CD4-positive, alpha-beta T cell treated with Interleukin-4 for 1 hour (primary cell): Measurements from ENCODE around the gene ZNF282.
A peak's percentile ranks its signal among the peaks of the same experiment; 100 is the strongest.

Experiments used
- DNase-seq, 2 donors: peaks; one replicate each; pipeline ENCODE4 v3.0.0-alpha.2; 2020 to 2022

The ZNF282 gene

DNA sequence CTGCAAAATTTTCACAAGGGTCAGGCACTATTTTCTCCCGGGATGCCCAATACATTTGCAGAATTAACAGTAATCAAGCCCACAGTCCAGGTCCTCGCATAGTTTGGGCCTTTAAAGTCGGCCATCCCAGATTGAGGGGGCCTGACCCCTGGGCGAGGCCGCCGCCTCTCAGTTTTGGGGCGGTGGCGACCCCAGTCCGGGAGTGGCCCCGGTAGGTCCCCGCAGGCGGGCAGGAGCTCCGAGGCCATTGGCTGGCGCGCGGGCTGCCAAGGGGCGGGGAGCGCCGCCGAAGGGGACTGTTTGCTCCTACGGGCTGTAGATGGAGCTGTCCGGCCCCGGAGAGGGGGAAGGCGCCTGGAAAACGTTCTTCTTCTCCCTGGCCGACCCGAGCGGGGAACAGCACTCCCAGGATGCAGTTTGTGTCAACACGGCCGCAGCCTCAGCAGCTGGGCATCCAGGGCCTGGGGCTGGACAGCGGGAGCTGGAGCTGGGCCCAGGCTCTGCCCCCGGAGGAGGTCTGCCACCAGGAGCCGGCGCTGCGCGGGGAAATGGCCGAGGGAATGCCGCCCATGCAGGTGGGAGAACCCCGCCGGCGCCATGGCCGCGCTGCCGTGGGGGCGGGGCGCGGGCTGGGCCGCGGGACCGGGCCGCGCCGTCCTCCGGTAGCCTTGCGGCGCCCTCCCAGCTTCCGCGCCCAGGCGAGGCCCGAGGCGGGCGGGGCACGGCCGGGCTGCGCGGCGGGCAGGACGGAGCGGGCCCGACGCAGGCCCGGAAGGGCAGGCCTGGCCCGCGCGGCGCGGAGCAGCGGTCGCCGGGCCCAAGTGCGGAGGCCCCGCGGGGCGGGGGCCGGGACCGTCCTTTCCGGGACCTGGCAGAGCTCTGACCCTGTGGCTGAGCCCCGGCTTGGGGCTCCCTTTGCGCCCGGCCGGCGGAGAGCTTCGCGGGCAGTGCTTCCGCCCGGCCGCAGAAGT is at the start of gene ZNF282:
TSS of gene ZNF282 (plus strand) at position 367 of the 971 bp plus-strand sequence. CDS start at position 411, 44 bp downstream.
- DNase-seq: peak; percentile 65 to 68

DNA sequence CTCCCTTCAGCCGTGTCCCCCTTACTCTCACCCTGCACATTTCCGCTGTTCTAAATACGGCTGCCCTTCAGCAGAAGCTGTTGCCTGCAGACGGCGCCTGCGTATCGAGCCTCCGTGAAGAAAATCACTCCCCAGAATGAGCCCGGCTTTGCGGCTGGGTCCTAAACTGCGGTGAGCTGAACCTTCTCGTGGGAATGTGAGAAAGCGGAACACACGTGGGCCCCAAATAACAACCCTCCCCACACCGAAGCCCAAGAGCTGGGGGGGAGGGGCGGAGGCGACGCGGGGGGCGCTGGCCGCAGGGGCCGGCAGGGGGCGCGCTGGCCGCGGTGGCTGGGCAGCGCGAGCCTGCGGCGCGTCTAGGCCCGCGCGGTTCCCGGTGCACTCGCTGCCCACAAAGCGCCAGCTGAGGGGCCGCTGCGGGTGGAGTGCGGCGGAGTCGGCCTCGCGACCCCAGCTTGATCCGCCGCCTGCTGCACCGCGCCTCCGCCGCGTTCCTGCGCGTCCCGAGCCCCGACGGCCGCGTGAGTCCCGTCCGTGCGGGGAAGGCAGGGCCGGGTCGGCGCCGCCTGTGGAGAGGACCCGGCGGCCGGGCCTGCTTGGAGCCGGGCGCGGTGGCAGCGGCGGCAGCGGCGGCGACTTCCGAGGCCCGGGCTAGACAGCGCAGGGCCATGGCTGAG is 48.1 kb upstream of the ZNF282 start, which contains the start of gene ZNF398:
TSS of gene ZNF398 (plus strand) at position 382 of the 680 bp plus-strand sequence. CDS start at position 672, 290 bp downstream.
- DNase-seq: peak; percentile 89

DNA sequence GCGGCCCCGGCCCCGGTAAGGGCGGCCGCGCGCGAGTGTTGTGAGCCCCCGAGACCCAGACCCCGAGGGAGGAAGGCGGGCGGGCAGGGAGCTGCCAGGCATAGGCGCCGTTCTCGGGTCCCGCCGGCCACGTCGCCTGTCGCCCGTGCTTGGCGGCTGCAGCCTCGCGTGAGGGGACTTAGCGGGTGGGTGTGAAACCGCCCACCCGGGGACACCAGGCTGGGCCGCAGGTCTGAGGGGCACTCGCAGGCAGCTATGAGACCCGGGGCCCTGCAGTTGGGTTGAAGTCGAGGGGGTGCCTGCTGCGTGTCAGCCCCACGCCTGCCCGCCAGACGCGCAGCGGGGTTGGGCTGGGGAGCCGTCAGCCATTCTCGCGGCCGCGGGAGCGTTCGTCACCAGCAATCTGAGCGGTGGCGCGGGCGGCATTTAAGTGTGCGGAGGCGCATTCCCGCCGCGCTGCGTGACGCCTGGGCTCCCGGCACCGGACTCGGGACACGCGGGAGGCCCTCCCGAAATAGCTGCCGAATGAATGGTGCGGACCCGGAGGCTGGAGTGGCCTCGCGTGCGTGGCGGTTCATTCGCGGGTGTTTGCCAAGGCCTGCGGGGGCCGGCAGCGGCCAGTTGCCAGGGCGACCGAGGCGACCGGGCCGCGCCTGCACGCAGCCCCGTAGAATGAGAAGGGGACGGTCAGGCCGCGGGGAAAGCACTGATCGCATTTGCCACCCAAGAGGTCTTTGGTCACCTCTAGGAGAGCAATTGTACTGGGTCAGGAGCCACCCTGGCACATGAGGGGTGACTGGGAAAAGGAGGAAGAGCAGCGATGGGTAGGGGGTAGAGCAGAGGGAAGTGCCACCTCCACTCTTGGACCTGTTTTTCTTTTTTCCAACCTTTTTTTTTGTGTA is 47.3 kb upstream of the ZNF282 start:
- peak; percentile 56 to 64 for DNase-seq

DNA sequence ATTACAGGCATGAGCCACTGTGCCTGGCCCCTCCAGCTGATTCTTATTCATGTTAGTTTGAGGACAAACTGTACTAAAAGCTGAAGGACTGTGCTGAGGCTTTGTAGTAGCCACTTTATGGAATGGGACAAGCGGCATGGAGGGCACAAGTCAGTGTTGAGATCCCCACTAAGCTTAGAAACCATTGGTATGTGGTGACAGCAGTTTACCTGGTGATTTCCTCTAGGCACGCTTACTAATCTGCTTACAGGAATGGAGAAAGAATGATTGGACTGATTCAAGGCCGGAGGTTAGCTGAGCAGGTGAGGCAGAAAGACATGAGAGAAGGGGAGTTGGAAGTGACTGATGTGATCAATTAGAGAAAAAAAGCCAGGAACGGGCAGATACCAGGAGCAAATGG is 44.4 kb upstream of the ZNF282 start:
- DNase-seq: no peak

DNA sequence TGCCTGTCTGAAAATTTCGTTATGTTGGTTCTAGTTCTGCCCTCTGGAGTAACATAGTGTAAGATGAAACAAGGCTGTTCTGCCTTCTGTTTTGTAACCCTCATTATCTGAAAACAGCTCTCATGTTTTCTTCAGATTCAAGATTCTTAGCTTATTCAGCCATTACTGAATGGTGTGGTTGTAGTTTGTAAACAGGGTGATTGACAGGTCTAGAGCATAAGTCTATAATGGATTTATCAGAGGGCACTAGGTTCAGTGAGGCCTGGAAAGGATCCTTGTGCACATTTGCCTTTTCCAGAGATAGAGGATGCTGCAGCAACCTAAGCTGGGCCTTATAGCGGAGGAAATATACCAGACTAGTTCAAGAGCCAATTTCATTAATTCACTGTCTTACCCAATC is 42.0 kb upstream of the ZNF282 start:
- no peak for DNase-seq

DNA sequence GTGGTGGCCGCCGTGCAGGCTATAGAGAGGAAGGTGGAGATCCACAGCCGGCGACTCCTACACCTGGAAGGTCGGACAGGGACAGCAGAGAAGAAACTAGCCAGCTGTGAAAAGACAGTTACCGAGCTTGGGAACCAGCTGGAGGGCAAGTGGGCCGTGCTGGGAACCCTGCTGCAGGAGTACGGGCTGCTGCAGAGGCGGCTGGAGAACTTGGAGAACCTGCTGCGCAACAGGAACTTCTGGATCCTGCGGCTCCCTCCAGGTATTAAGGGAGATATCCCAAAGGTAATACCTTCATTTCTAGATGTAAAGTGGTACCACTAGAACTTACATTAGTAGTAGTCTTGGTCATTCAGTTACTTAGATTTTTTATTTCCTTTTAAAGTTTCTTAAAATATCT is 41.3 kb upstream of the ZNF282 start:
- DNase-seq: no peak

DNA sequence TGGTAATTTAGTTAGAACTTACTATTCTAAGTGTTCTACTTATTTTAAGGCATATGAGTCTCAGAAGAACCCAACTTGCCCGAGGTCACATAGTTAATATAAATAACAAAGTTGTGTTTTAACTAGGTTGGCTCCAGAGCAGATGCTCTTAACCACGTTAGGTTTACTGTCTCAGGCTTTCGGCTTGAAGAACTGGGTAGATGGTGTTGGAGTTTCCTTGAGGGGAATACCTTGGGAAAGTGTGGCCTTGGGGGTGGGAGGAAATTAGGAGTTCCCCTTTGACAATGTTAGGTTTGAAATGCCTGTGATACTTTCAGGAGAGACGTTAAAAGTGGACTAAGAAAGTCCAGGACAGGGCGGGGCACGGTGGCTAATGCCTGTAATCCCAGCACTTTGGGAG is 38.4 kb upstream of the ZNF282 start:
- no peak for DNase-seq

DNA sequence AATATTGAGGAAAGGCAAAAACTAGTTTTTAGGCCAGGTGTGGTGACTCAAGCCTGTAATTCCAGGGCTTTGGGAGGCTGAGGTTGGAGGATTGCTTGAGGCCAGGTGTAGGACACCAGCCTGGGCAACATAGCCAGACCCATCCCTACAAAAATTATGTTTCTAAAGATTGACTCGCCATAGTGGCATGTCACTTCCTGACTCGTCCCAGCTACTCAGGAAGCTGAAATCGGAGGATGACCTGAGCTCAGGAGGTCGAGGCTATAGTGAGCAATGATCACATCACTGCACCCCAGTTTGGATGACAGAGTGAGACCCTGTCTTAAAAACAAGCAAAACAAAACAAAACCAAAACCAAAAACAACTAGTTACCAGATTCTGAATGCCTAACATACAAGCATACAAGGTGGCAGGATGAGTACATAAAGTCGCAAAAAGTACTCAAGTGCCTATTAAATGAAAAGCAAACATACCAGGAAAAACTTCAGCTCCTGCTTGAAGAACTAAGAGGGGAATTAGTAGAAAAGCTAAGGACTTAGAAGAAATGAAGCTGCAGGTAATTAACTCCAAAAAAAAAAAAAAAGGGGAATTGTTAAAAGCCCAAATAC is 34.0 kb upstream of the ZNF282 start:
- no peak for DNase-seq

DNA sequence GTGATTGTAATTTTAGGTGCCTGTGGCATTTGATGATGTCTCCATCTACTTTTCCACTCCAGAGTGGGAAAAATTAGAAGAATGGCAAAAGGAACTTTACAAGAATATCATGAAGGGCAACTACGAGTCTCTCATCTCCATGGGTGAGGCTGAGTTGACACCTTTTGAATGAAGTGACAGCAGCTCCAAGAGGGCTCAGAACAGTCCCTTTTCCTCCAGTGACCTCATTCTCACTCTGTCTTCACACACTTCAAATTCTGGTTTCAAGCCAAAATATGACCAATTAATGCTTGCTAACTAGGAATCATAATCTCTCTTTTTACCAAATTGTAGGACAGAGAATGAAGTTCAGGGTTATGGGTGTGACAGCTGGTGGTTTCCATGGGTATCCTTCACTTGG is 29.2 kb upstream of the ZNF282 start:
- no peak for DNase-seq

DNA sequence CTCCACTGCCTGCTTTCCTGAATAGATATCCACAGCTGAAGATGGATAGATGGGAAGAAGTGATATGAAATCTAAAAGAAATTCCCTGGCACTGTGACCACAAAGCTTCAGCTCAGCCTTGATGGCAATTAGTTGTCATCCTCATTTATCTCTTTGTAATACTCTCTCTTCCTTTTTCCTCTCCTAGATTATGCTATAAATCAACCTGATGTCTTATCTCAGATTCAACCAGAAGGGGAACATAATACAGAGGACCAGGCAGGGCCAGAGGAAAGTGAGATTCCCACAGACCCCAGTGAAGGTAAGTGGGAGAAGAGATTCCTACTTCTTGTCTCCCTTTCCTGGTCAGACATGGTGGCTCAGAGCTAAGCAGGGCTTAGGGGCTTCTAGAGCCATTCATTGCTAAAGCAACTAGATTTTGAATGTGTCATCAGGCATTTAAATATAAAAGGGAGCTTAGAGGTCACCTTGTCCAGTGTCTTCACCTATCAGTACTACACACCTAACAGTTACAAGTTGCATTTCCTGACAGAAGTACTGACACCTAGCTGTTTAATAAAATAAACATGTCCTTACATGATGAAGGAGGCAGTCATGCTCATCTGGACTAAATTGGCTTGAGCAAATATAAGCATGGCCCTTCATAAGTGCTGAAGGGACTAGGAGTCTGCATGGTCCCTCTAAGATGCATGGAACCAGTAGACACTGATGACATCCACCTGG is 28.6 kb upstream of the ZNF282 start:
- no peak for DNase-seq

DNA sequence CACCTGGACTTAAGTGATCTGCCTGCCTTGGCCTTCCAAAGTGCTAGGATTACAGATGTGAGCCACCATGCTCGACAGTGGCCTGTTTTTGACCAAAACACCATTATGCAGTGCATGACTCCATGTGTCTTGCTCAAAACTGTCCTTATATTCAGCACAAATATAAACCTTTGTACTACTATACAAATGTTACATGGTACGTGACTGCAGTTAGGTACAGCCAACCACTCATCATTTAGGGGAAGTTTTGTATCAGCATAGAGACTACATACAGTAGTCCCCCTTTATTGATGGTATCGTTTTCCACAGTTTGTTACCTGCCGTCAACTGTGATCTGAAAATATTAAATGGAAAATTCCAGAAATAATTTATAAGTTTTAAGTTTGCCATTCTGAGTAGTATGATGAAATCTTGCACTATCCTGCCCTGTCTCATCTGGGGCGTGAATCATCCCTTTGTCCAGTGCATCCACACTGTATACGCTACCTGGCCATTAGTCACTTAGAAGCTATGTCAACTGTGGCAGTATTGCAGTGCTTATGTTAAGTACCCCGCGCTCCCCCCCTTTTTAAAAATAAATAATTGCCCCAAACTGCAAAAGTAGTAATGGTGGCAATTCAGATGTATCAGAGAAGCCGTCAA is 23.3 kb upstream of the ZNF282 start:
- DNase-seq: no peak

DNA sequence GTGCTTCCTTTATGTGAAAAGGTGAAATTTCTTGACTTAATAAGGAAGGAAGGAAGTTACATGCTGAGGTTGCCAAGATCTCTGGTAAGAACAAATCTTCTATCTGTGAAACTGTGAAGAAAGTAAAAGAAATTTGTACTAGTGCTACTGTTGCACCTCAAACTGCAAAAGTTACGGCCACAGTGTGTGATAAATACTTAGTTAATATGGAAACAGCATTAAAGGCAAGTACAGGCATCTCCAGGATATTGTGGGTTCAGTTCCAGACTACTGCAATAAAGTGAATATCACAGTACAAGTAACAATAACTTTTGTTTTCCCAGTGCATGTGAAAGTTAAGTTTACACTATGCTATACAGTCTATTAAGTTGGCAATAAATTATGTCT is 22.8 kb upstream of the ZNF282 start:
- no peak for DNase-seq

DNA sequence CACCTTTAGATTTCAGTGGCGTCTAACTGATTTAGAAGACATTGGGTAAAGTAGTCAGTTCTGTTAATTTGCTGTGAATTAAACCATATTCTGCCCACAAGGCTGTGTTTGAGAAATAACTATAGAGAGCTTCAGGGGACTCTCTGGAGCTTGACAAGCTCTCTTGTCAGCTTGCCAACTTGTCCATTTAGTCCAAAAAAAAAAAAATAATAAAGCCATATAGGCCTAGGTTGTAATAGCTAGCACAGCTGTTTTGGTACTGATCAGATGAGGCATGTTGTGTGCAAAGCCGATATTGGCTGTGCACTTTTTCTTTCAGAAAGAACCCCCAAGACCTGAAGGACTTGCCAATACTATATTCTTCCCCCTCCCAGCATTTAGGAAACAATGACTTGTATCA is 20.2 kb upstream of the ZNF282 start:
- DNase-seq: no peak

DNA sequence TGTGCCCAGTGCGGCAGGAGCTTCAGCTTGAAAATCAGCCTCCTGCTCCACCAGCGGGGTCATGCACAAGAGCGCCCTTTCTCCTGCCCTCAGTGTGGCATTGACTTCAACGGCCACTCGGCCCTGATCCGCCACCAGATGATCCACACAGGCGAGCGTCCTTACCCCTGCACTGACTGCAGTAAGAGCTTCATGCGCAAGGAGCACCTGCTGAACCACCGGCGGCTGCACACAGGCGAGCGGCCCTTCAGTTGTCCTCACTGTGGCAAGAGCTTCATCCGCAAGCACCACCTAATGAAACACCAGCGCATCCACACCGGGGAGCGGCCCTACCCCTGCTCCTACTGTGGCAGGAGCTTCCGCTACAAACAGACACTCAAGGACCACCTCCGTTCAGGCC is 16.1 kb upstream of the ZNF282 start:
- no peak for DNase-seq

DNA sequence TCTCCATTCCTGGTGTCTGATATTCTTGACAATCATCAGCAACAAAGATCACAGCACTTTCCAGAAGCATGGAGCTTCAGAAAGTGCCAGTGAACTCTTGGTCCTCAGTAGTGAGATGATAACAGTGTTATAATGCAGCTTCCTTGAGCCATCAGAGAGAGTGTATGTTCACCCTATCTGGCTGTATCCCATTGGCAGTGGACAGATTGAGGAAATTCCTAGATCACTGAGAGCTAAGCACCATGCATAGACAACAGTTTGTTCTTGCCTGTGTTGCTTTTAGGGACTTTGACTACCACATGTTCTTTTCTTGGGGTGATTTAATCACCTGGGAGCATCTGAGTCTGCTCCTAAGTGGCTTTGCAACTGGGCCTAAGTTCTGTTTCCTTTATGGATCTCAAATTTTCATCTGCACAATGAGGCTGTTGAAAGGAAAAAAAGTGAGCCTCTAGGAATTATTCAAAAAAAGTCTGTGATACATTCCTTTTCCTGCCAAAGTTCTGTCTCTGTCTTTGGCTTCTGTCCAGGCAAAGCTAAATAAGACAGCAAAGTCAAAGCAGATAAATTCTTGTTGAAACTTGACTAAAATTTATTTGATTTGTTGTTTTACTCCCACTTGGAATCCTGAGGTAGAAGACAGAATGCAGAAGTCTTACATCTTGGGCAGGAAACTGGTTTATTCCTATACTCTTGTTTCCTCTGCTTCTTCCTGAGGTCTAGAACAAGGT is 14.5 kb upstream of the ZNF282 start:
- DNase-seq: no peak

DNA sequence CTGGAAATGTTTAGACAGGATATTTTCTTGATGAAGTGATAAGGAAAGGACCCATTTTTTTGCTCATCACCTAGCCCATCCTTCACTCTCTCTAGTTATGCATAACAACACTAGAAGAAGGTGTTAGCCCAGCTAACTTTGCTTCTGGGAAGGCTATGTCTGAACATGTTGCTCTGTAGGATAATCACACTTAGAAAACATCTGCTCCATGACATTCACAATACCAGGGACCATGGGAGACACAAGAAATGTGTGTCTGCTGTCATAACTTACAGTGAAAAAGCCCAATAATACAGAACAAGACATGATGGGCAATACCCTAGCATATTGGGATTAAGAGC is 13.9 kb upstream of the ZNF282 start:
- DNase-seq: no peak

DNA sequence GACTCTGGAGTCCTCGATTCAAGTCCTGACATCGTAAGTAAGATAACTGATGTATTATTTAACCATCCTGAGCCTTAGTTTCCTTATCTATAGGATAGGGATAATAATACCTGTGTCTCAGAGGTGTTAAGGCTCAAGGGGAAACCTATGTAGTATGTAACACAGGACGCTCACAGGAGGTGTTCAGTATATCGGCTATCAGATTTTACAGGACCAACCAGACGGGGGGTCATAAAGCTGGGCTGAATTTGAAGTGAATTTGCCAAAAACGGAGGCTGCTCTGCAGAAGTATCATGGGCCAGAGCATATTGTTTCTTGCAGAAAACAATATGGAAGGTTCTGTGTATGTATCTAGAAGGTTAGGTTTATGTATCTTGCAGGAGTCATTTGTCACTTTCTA is 11.1 kb upstream of the ZNF282 start:
- DNase-seq: no peak

DNA sequence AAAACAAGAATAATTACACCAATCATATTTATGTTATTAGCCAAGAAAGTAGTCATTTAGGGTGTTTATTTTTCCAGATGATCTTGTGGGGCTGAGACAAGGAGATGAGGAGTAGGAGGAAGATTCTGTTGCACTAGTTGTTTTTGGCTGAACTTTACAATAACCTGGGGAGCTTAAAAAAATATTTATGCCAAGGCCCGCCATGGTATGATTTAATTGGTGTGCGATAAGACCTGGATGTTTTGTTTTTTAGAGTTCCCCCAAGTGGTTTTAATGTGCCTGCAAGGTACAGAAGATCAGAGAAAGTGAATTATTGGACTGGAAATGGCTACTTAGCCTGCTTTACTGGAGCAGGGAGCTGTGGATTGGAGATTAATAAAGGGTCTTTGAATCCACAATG is 7.1 kb upstream of the ZNF282 start:
- DNase-seq: no peak

DNA sequence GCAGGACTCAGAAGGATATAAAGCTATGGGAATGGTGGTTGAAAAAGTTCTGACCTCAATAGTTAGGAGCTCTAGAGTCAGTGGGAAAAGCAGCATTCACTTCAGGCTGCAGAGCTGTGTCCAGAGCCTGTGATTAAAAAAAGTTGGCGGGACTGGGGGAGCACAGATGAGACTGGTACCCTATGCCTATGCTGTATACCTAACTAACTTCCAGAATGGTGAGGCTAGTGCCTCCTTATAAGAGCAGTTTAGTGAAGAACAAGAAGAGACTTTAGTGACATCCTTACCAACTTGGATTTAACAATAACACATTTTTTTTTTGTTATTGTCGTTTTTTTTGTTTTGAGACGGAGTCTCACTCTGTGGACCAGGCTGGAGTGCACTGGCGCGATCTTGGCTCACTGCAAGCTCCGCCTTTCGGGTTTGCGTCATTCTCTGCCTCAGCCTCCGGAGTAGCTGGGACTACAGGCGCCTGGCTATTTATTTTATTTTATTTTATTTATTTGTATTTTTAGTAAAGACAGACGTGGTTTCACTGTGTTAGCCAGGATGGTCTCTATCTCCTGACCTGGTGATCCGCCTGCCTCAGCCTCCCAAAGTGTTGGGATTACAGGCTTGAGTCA is 6.6 kb upstream of the ZNF282 start:
- DNase-seq: no peak

DNA sequence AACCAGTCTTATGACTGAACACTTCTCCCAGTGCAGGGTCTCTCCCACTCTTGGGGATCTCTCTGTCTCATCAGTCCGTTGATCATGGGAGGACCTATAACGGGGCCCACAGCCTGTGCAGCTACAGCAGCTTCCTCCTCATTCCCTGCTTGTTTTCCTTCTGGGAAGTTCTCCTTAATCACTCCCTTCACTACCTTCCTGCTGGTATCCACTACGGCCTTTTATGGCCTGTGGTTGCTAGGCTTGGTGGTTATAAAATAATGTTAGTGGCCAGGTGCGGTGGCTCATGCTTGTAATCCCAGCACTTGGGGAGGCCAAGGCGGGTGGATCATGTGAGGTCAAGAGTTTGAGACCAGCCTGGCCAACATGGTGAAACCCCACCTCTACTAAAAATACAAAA is 3.5 kb upstream of the ZNF282 start:
- no peak for DNase-seq
